AG10803 (cell line): ENCODE measurements around the gene SERPINF2.
"Not testable (repeated sequence)": the region's sequence is repeated elsewhere in the genome, so short reads cannot be mapped to it uniquely, and the experiment has no call there.

ENCODE experiments used
- DNase-seq: peaks from one replicate; pipeline ENCODE4 v3.0.0; 2010; ENCODE audit warnings: low read depth
- H3K4me3 ChIP-seq: 2 replicates; pipeline ENCODE4 v1.5.1; 2011; ENCODE audit warnings: mild to moderate bottlenecking, low read length, control low read depth
- TF ChIP-seq, protein P1 (sequence below): conservative IDR thresholded peaks from 2 replicates; pipeline ENCODE4 v1.5.1; 2011; ENCODE audit warnings: mild to moderate bottlenecking, low read length, control low read depth, inconsistent platforms

The SERPINF2 gene

DNA sequence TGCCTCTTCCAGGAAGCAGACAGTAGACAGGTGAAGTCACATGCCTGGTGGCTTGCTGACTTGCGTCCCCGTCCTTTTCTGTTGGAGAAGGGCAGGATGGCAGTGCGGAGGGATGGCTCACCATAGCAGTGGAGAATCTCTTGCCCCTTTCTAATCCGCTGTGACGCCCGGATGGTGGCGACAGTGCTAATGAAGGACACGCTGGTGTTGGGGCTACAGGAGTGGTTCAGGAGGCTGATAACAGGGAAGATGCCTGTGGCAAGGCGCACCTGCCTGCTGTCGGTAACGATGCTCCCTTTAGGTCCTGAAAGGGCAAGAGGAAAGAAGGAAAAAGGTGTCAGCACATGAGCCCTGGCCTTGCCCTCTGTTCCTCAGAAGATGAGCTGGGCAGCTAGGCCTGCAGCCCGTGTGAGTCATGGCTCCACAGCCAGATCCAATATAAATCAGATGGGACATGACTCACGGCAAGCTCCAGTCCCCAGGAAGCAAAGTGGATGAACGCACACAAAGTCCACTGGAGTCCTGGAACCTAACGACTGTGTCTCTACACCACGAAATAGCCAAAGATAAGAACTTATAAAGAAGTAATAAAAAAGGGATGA is 44.7 kb downstream of the SERPINF2 start:
- TF ChIP-seq, protein P1, sequence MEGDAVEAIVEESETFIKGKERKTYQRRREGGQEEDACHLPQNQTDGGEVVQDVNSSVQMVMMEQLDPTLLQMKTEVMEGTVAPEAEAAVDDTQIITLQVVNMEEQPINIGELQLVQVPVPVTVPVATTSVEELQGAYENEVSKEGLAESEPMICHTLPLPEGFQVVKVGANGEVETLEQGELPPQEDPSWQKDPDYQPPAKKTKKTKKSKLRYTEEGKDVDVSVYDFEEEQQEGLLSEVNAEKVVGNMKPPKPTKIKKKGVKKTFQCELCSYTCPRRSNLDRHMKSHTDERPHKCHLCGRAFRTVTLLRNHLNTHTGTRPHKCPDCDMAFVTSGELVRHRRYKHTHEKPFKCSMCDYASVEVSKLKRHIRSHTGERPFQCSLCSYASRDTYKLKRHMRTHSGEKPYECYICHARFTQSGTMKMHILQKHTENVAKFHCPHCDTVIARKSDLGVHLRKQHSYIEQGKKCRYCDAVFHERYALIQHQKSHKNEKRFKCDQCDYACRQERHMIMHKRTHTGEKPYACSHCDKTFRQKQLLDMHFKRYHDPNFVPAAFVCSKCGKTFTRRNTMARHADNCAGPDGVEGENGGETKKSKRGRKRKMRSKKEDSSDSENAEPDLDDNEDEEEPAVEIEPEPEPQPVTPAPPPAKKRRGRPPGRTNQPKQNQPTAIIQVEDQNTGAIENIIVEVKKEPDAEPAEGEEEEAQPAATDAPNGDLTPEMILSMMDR: no peak
- DNase-seq: peak; percentile 90
- no peak overlapping the region for H3K4me3 ChIP-seq

DNA sequence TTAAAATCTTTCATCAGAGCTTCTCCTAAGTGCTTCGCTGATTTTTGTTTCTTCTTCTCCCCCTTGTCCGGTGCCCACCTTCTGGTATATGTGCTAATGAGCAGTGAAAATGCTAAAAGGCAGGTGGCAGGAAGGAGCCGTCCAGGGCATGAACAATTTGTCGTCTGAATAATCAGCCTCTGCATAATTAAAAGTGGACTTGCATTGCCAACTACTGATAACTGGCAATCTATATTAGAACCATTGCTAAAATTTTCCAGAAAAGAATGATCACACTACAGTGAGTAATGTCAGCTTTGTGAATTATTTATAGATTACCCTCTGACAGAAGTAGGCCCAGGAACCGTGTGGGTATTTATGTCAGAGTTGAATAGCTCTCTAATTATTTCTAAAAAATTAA is 47.3 kb downstream of the SERPINF2 start:
- DNase-seq: no peak
- no peak overlapping the region for H3K4me3 ChIP-seq
- TF ChIP-seq, protein P1: no peak

DNA sequence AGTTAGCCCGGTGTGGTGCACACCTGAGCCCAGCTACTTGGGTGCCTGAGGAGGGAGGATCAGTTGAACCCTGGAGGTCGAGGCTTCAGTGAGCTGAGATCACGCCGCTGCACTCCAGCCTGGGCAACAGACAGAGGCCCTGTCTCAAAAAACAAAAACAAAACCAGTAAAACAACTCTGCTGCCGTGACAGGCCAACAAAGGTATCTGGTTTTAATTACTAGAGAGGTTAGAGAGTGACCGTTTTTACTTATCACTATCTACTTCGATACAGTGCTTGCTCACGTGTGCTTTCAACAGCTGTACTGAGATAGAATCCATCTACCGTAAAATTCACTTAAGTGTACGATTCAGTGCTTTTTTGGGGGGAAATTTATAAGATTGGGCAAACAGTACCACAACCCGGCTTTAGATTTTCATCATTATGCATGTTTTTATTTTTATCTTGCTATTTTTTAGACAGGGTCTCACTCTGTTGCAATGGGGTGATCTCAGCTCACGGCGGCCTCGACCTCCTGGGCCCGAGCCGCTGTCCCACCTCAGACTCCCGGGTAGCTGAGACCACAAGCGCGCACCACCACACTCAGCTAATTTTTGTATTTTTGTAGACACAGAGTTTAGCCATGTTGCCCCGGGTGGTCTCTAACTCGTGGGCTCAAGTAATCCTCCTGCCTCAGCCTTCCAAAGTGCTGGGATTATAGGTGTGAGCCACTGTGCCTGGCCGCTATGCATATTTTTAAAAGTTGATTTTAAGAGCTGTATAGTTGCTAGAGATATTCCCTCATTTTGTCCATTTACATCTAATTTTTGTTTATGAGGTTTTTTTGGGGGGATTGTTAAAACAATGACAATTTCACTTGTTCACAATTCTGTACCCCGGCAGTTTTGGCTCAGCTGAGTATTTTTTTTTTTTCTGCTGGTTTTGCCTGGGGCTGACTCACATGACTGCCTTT is 50.1 kb downstream of the SERPINF2 start:
- TF ChIP-seq, protein P1: no peak
- no peak overlapping the region for H3K4me3 ChIP-seq
- peak; percentile 38 for DNase-seq

DNA sequence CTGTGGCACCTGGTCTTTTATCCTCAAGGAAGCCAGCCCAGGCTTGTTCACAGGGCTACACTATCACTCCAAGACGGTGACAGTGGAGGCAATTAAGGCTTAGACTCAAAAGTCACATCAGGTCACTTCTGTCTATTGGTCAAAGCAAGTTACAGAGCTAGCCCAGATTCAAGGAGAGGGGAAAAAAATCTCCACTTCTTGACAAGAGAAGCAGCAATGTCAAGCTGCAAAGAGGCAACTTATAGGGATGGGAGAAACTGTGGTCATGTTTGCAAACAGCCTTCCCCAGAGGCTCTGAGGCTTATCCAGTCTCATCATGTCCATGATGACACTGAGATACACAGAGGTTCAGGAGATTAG is 50.8 kb downstream of the SERPINF2 start:
- H3K4me3 ChIP-seq: no peak overlapping the region
- TF ChIP-seq, protein P1: no peak
- no peak for DNase-seq

DNA sequence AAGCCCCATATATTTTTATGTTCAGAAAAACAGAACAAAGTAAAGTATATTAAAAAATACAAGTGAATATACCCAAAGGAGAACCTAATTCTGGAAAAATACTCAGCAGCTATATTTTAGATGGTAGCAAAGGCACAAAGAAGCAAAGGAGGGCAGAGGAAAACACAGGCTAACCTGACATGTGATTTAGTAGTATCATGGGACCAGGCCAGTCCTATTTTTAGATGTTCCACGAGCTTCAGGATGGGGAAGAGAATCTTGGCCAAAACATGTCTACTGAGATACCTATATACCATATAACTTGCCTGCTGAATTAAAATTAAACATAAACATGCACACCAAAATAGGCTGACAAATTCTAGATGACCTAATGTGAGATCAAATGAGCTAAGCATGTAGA is 54.1 kb downstream of the SERPINF2 start:
- H3K4me3 ChIP-seq: no peak overlapping the region
- DNase-seq: no peak
- TF ChIP-seq, protein P1: no peak

DNA sequence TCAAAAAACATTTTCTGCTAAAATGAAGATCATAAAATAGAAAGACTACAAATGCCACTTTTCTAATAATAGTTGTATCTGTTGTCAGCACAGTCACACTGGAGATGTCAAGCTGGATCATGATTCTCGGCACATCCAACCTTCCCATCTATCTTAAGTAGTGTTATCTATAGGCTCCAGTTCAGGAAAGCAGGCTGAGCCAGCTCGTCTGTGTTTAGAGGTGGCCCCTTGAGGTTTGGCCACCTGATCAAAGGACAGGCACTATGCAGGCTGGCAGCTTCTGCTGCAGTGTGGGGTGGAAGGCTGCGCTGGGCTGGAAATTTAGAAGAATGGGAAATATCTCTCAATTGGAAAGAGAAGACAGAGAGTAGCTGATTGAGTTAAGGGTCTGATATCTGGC is 54.7 kb downstream of the SERPINF2 start:
- DNase-seq: no peak
- no peak overlapping the region for H3K4me3 ChIP-seq
- TF ChIP-seq, protein P1: no peak

DNA sequence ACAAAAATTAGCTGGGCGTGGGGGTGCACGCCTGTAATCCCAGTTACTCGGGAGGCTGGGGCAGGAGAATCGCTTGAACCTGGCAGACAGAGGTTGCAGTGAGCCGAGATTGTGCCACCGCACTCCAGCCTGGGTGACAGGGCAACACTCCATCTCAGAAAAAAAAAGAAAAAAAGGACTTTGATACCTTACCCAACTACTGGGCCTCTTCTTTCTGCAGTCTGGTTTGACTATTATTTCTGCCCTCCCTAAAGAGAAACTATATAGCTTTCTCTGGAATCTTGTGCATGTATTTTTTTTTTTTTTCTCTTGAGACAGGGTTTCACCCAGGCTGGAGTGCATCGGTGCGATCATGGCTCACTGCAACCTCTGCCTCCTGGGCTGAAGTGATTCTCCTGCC is 55.2 kb downstream of the SERPINF2 start:
- not testable (repeated sequence) for H3K4me3 ChIP-seq, DNase-seq
